HG03039 (cell line): ENCODE measurements around the gene CEP112.

Source experiments
- ATAC-seq: cut with Tn5 transposase; IDR thresholded peaks from one replicate; pipeline ENCODE4 v1.9.1; 2021; ENCODE audit warnings: mild to moderate bottlenecking, moderate library complexity; ENCODE audit not compliant: unreplicated experiment

Gene CEP112

GRCh38 chr17:66191593-66192377 is at the start of gene CEP112:
Gene CEP112 (minus strand): TSS chr17:66192133.
- peak; percentile 76 for ATAC-seq

- ATAC-seq, result no peak
Observed at GRCh38 chr17:66240630-66241029, 48.7 kb upstream of the CEP112 start.

DNA sequence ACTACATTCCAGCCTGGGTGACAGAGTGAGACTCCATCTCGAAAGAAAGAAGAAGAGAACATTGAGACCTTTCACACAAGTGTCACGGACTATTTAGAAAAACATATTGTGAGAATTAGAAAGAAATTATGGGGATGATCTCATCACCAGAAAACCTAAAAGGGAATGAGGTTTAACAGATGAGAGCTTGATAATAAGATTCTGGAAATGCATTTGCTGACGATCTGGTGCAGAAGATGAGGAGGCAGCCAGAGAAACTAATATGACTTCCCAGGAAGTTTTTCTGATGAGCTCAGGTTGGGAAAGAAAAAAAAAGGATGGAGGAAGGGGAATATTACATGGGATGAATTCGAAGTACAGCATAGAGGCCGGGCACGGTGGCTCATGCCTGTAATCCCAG is 48.1 kb upstream of the CEP112 start:
- no peak for ATAC-seq

- ATAC-seq, result no peak
Observed at GRCh38 chr17:66235377-66235994, 43.6 kb upstream of the CEP112 start.

DNA sequence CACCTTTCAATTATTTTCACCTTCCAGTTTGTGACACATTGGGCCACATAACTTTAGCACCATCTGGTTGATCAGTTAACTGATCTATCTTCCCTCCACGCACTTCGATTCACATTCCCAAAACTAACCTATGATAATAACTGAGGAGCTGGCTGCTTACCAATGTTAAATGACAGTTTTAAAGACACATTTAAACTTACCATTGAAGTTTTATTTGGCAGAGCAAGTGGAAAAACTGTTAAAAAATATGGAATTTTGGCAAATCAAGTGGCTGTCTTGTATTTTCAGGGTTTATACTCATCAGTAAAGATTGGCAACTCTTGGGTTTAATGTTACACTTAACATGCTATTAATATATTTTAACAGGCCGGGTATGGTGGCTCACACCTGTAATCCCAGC is 42.7 kb upstream of the CEP112 start:
- ATAC-seq, result no peak

- no peak for ATAC-seq
Observed at GRCh38 chr17:66233023-66233753, 41.3 kb upstream of the CEP112 start.

GRCh38 chr17:66230922-66231591 is 39.1 kb upstream of the CEP112 start:
- ATAC-seq, result no peak

GRCh38 chr17:66229783-66230538 is 38.0 kb upstream of the CEP112 start:
- no peak for ATAC-seq

GRCh38 chr17:66228887-66229782 is 37.2 kb upstream of the CEP112 start, which contains the start of gene APOH:
Gene APOH (minus strand): TSS chr17:66229415. CDS start chr17:66229379, 36 bp downstream.
- no peak for ATAC-seq

GRCh38 chr17:66227212-66228045 is 35.5 kb upstream of the CEP112 start:
- no peak for ATAC-seq

- no peak for ATAC-seq
Observed at GRCh38 chr17:66222798-66223350, 30.9 kb upstream of the CEP112 start.

GRCh38 chr17:66221755-66222530 is 30.0 kb upstream of the CEP112 start:
- ATAC-seq, result no peak

- no peak for ATAC-seq
Observed at GRCh38 chr17:66221343-66221742, 29.4 kb upstream of the CEP112 start.

- no peak for ATAC-seq
Observed at GRCh38 chr17:66220079-66220835, 28.3 kb upstream of the CEP112 start.

DNA sequence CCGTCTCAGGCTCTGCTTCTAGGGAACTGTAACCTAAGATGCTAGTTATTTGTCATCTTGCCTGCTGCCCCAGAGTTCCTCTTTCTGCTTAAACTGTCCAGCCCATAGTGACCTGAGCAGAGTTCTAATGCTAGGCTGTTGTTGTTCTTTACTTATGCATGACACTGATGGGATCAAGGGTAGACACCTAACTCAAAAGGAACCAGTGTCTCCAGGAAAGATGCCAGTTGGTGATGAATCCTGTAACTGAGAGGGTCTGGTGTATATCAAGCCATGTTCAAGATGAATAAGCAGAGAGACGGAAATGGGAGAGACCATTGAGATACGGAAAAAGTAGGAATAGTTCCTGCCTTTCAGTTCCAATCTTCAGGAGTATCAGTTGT is 23.6 kb upstream of the CEP112 start:
- no peak for ATAC-seq

DNA sequence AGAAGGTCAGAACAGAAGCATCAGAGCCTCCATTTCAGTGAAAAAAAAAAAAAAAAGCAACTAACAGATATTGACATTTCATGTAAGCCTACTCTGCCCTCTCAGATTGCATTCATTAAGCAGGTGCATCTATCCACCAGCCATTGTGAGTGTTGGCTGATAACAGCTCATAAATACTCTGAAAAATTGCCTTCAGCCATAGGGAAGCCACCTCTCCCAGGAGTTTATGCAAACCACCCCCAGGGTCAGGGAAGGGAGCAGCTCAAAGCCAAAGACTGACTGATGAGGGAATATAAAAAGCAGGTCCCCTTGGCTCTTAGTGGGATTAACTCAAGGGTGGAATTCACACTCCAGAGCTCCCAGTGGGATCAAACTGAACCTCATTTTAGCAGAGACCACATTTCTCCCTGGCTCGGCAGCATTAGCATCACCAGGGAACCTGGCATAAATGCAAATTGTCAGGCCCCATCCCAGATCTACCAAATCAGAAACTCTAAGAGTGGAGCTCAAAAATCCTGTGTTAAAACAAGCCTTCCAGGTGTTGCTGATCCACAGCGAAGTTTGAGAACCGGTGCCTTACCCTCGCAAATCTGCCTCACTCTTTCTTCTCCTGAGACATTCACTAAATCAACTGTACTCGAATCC is 23.1 kb upstream of the CEP112 start:
- ATAC-seq, result no peak
